PFSK-1 (cell line): Measurements from ENCODE around the gene PCDH15.

ENCODE experiments used
- FOXP2 ChIP-seq: optimal IDR thresholded peaks from 2 replicates; pipeline ENCODE3; 2011; ENCODE audit warnings: borderline replicate concordance, control low read depth, inconsistent platforms; ENCODE audit not compliant: insufficient read depth; ENCODE audit errors: extremely low read length, extremely low read depth
- POLR2AphosphoS5 ChIP-seq: IDR thresholded peaks from 2 replicates; pipeline ENCODE4 v1.6.1; 2012; ENCODE audit warnings: low read depth, mild to moderate bottlenecking, control low read depth, low read length, moderate library complexity
- SIN3A ChIP-seq: IDR thresholded peaks from 2 replicates; pipeline ENCODE4 v1.6.1; 2012; ENCODE audit warnings: mild to moderate bottlenecking, low read length, moderate library complexity, borderline replicate concordance; ENCODE audit not compliant: insufficient read depth
- TAF1 ChIP-seq: IDR thresholded peaks from 2 replicates; pipeline ENCODE4 v1.6.1; 2012; ENCODE audit warnings: low read length, control low read depth, borderline replicate concordance; ENCODE audit not compliant: insufficient read depth
- TF ChIP-seq, protein P1 (sequence below), 2 experiments: IDR thresholded peaks; 2 replicates each; pipeline versions ENCODE4 v1.6.1 to v1.8.0; 2011 to 2012; ENCODE audit warnings: low read depth in 2 of 2, low read length in 2 of 2, control low read depth in 1 of 2, inconsistent platforms in 1 of 2, mild to moderate bottlenecking in 1 of 2, moderate library complexity in 1 of 2; ENCODE audit not compliant: insufficient read depth in 1 of 2

The PCDH15 gene

DNA sequence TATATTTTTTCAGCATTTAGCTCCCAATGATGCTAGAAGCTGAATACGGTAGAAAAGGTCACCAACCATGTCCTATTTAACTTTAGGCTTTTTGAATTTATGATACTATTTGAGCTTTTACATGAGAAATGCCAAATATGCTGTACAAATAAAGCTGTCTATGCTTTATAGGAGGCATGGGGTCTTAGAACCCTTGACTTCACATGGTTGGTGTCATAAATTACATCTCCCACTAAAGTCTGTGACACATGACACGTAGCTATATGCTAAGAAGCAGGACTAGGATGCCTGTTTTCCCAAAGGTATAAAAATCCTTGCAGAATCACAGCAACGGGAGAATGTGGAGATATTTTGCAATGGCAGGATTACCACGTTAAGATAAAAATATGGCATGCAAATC, 960.4 kb downstream of the PCDH15 start:
- TF ChIP-seq, protein P1, sequence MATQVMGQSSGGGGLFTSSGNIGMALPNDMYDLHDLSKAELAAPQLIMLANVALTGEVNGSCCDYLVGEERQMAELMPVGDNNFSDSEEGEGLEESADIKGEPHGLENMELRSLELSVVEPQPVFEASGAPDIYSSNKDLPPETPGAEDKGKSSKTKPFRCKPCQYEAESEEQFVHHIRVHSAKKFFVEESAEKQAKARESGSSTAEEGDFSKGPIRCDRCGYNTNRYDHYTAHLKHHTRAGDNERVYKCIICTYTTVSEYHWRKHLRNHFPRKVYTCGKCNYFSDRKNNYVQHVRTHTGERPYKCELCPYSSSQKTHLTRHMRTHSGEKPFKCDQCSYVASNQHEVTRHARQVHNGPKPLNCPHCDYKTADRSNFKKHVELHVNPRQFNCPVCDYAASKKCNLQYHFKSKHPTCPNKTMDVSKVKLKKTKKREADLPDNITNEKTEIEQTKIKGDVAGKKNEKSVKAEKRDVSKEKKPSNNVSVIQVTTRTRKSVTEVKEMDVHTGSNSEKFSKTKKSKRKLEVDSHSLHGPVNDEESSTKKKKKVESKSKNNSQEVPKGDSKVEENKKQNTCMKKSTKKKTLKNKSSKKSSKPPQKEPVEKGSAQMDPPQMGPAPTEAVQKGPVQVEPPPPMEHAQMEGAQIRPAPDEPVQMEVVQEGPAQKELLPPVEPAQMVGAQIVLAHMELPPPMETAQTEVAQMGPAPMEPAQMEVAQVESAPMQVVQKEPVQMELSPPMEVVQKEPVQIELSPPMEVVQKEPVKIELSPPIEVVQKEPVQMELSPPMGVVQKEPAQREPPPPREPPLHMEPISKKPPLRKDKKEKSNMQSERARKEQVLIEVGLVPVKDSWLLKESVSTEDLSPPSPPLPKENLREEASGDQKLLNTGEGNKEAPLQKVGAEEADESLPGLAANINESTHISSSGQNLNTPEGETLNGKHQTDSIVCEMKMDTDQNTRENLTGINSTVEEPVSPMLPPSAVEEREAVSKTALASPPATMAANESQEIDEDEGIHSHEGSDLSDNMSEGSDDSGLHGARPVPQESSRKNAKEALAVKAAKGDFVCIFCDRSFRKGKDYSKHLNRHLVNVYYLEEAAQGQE (IDR thresholded peaks at IDR 0.05; ENCODE audit: insufficient read depth in 1 of 2, low read depth in 2 of 2, low read length in 2 of 2) = no peak
- TF ChIP-seq TAF1 (no peak), POLR2AphosphoS5 (no peak), FOXP2 (no peak), SIN3A (no peak)

DNA sequence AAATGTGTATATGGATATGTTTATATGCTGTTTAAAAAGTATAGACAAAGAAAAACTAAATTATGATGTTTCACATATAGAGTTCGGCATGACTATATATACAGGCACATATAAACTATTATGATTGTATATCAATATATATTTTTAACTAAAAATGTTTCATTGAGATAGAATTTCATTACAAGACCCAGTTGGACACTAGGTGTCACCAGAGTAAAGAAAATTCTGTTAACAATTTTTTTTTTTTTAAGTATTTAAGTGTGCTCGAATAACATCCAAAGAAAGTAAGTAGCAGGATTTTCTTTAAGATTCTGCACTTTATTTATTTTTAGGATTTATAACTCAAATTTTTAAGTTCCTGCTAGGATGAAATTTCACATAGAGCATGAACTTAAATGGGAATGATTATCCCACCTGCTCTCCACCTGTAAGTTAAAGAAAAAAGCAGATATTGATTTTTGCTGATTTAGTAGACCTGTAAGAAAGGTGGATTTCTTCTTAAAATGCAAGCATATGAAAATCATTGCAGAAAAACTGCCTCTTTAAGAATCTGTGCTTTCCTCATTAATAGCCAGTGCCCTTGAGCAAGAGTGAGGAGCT, 961.5 kb downstream of the PCDH15 start:
- TF ChIP-seq SIN3A (no peak), POLR2AphosphoS5 (no peak), TAF1 (no peak), FOXP2 (no peak)
- TF ChIP-seq, protein P1 (IDR thresholded peaks at IDR 0.05; ENCODE audit: insufficient read depth in 1 of 2, low read depth in 2 of 2, low read length in 2 of 2) = no peak

DNA sequence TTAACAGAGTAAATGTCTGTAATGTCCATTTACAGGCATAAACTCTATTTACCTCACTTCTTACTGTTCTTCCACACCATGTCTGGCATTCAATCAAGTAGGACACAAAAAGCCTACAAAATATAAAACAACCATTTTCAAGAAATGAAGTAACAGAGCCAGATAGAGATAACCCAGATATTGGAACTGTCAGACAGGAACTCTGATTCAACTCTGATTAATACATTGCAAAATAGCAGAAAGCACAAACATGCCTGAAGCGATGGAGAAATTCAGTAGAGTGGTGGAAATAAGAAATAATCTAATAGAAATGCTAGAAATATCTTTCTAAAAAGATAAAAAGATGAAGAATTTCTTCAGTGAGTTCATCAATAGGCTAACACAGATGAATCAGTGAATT, 964.4 kb downstream of the PCDH15 start:
- no peak for TF ChIP-seq TAF1
- no peak for TF ChIP-seq SIN3A
- no peak for TF ChIP-seq FOXP2
- TF ChIP-seq POLR2AphosphoS5 = no peak

DNA sequence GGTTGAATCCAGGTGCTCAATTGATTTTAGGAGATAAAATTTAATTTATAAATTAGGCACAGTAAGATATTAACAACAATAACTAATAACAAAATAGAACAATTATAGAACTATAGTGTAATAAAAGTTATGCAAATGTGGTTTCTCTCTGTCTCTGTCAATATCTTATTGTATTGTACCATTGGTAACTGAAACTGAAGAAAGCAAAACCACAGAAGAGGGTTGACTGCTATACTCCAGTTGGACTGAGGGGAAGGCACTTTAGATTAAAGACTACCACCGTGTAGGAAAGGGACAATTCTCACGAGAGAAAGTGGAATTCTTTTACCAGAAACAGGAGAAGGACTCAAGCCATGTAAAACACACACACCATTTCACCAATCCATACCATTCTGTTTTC, 967.1 kb downstream of the PCDH15 start:
- no peak for TF ChIP-seq TAF1
- TF ChIP-seq FOXP2 = no peak
- TF ChIP-seq POLR2AphosphoS5 = no peak
- TF ChIP-seq SIN3A = no peak
- TF ChIP-seq, protein P1 (IDR thresholded peaks at IDR 0.05; ENCODE audit: insufficient read depth in 1 of 2, low read depth in 2 of 2, low read length in 2 of 2) = no peak

DNA sequence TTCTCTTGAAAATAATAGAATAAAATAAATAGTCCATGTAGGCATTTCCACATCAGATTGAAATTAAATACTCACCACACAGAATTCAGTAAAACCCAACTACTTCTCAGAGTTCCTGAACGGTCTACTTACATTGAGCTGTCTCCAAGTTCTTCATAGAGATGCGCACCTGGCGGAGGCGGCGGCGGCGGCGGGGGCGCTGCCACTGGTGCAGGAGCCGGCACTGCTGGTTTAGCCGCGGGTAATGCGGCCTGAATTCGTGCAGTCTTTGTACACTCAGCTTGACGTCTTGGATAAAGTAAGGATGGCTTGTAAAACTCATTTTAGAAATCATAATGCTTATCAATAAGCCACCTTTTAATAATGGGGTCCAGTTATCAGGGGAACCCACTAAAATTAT, 973.8 kb downstream of the PCDH15 start:
- TF ChIP-seq POLR2AphosphoS5 (no peak), TAF1 (no peak), FOXP2 (no peak), SIN3A (no peak)
- TF ChIP-seq, protein P1 (IDR thresholded peaks at IDR 0.05; ENCODE audit: insufficient read depth in 1 of 2, low read depth in 2 of 2, low read length in 2 of 2) = no peak
